Jurkat, Clone E6-1 (cell line): ENCODE data around the gene CFAP97.
"Not testable (repeated sequence)": the region's sequence is repeated elsewhere in the genome, so short reads cannot be mapped to it uniquely, and the experiment has no call there.

ENCODE experiments used
- DNase-seq: peaks from one replicate; pipeline ENCODE4 v3.0.0-alpha.2; 2011; ENCODE audit warnings: low read depth, low spot score
- H3K4me3 ChIP-seq: 2 replicates; pipeline ENCODE4 v1.5.1; 2011; ENCODE audit warnings: mild to moderate bottlenecking, low read length, control low read depth, moderate library complexity

CFAP97 gene

DNA sequence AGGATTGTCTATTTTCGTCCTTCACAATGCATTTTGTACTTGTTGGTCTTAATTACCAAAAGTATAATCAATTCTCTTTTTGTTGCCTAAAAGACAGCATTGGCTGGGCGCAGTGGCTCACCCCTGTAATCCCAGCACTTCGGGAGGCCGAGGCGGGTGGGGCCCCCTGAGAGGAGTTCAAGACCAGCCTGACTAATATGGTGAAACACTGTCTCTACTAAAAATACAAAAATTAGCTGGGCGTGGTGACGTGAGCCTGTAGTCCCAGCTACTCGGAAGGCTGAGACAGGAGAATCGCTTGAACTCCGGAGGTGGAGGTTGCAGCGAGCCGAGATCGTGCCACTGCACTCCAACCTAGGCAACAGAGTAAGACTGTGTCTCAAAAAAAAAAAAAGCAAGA, 1.3 kb upstream of the CFAP97 start:
- DNase-seq, H3K4me3 ChIP-seq: not testable (repeated sequence)

DNA sequence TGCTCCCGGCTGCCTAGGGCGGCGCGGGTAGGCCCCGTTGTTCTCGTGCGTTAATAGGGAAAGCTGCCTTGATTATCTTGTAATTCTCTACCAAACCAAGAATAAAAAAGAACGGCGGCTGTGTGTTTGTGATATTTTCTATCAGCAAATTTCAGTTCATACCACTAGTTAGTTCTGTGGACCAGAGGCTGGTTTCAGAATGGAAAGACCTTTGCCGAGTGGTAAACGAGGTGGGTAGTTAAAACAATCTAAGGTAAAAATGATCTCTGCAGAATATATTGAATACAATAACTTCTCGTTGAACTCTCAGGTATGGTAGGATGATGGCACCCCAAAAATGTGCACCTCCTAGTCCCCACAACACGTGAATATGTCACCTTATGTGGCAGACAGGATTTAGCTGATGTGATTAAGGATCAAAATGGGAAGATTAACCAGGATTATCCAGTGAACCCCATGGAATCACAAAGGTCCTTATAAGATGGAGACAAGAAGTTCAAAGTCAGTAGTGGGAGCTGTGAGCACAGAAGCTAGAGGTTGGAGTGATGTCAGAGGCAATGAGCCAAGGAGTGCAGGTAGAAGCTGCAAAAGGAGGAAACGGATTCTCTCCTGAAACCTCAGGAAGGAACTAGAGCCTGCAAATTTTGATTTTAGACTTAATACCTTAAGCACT, 574 bp upstream of the CFAP97 start:
- peak; percentile 28 for DNase-seq
- peak overlapping the region; percentile 80 for H3K4me3 ChIP-seq

DNA sequence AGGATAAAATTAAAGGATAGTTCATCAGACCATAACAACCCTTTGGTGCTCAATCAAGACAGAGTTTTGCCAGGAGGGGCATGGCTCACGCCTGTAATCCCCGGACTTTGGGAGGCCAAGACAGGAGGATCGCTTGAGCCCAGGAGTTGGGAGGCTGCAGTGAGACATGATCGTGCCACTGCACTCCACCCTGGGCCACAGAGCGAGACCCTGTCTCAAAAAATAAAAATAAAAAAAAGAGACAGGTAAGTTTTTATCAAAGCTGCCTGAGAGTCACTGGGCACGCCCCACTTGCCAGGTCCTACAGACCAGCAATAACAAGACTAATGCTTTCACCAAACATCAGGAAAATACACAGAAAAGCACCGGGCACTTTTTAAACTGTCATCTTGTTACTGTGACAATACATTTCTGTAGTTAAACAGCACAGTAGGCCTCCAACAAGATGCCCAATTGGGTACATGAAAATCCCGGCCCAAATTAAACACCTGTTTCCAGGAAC, 765 bp downstream of the CFAP97 start:
- peak overlapping the region; percentile 80 for H3K4me3 ChIP-seq
- DNase-seq, result no peak

DNA sequence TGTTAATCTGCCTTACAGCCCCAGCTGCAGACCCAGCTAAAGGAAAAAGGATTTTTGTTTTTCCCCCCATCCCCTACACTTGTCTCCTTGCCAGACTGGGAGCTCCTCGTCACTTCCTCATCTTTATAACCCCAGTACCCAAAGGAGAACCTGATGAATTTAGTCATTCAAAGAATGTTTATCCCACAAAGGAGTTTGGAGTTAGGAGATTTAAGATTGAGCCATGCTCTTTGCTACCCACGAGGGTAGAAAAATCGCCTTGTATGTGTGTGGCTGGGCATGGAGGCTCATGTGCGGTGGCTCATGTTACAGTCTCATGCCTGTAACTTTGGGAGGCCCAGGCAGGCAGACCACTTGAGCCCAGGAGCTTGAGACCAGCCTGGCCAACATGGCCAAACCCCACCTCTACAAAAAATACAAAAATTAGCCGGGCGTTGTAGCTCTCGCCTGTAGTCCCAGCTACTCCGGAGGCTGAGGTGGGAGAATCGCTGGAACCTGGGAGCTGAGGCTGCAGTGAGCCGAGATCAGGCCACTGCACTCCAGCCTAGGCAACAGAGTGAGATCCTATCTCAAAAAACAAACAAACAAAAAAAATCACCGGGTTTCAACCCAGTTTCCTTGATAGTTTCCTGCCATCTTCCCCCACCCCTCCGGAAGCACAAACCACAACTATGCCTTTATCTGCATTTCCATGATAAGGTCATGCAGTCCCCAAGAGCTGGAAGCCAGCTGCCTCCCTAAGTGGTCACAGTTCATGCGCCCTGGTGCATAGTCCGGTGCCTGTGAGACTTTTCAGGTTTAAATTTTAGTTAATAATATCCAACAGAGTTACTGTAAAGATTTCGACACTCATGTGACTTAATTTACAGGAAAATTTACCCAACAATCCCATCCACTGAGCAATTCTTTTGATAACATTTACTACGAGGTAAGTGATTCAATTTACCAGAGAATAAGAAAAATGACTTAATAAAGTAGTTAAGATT, 1.5 kb downstream of the CFAP97 start:
- no peak for DNase-seq
- H3K4me3 ChIP-seq, result peak overlapping the region; percentile 80

DNA sequence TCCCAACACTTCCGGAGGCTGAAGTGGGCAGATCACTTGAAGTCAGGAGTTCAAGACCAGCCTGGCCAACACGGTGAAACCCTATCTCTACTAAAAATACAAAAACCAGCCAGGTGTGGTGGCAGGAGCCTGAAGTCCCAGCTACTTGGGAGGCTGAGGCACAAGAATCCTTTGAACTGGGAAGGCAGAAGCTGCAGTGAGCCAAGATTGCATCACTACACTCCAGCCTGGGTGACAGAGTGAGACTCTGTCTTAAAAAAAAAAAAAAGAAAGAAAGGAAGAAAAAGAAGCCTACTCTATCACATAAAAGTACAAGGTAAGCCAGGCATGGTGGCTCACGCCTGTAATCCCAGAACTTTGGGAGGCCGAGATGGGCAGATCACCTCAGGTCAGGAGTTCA, 5.6 kb downstream of the CFAP97 start:
- not testable (repeated sequence) for H3K4me3 ChIP-seq, DNase-seq

DNA sequence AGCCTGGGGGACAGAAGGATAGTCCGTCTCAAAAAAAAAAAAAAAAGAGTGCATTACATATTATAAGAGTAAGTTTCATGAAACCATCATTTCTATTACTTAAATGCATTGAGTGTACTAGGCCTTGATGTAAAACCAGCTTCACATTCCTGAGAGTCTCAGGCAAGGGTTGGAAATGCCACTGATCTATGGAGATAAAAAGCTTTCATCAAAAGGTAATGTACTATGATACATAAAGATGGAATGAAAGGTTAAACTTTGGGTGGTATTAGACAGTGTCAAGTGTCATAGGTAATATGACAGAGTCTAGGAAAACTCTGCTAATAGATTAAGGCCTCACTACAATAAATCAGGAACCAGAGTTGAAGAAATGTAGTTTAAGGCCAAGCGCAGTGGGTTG, 7.4 kb downstream of the CFAP97 start:
- H3K4me3 ChIP-seq, result no peak overlapping the region
- DNase-seq, result no peak

DNA sequence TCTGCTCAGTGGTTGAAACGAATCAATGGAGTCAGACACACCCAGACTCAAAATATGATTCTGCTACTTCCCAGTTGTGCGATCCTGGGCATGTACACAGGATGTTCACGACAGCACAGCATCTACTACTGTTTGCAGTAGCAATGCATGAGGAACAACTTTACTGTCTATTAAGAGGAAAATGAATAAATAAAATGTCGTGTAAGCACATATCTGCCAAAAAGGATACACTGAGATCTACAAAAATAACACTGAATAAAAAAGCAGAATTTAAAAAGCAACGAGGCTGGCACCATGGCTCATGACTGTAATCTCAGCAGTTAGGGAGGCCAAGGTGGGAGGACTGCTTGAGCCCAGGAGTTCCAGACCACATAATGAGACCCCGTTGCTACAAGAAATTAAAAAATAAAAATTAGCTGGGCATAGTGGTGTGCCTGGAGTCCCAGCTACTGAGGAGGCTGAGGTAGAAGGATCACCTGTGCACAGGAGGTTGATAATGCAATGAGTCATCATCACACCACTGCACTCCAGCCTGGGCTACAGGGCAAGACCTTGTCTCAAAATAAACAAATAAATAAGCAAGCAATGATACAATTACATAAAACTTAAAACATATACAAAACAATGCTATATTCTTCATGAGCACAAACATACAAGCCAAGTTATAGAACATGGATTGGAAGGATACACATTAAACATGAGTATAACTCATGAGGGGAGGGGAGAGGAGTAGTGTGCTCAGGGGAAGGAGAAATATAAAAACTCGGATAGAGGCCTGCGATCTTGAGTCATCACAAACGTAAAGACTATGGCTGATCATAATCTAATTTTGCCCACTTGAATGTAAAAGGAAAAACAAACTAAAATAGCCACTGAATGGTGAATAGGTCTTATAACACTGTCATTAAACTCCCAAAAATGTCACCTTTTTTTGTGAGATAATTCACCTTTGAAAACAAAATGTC, 8.6 kb downstream of the CFAP97 start:
- no peak for DNase-seq
- no peak overlapping the region for H3K4me3 ChIP-seq

DNA sequence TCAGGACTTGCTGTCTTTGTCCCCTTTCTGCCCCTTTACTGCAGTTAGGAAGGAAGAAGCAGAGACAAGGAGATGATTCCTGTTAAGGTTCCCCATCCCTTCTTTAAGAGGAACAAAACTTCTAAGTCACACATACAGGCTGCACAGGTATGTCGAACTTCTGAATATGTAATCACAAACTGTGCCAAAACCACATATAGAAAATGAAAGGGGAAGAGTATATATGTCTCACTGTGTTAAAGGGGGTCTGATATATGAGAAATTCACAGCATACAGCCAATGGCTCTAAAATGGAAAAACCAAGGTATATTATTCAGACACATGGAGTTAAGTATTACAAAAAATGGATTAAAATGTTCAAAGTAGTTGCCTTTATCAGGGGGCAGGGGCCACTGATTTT, 11.7 kb downstream of the CFAP97 start:
- DNase-seq, result no peak
- no peak overlapping the region for H3K4me3 ChIP-seq

DNA sequence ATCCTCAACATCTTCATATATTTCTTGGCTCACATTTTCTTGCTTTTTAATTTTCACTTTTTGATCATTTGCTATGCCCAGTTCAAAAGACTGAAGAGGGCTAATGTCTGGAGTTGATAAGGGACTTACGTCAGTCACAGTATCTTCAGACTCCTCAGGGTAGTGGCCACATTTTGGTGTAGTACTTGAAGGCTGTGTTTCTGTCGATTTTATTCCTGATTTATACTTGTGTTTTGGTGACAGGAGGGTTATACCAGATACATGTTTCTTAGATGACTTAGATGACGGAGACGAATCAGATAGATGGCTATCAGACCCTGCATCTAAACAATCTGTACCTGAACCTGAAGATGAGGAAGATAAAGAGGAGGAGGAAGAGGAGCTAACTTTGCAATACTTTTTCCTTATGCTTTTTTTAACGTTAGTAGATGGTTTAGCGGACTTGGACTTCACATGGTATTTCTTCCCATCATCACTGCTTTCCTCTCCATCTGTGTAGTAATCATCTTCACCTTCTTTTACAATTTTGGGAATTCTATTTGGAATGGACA, 13.4 kb downstream of the CFAP97 start:
- H3K4me3 ChIP-seq, result no peak overlapping the region
- no peak for DNase-seq

DNA sequence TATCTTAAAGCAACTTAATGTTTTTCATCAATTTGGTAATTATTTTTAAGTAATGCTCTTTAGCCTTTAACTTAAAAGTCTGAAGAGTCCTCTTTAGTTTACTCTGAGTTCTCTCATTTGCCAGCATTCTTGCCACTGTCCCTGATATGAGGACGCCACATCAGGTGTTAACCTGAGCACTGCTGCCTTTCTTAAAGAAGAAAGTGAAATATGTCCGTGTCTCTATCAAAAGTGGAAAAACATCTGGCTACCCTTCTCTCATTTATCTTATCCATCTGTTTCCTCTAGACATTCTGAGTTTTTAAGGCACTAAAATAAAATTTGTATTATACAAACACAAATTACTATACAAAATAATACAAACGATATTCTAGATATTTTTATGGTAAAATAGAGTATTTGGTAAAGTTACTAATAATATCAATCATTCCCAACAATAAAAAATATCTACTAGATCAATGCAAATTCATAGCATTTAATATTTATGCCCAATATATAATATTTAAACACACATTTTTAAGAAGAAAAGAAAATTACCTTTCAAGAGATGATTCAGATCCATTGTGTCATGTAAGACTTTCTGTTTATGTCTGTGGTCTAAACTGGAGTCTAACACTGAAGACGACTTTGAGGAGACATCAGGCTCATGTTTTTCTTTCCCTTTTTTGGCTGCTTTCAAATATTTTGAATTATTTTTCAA, 14.0 kb downstream of the CFAP97 start:
- H3K4me3 ChIP-seq, result no peak overlapping the region
- DNase-seq, result no peak

DNA sequence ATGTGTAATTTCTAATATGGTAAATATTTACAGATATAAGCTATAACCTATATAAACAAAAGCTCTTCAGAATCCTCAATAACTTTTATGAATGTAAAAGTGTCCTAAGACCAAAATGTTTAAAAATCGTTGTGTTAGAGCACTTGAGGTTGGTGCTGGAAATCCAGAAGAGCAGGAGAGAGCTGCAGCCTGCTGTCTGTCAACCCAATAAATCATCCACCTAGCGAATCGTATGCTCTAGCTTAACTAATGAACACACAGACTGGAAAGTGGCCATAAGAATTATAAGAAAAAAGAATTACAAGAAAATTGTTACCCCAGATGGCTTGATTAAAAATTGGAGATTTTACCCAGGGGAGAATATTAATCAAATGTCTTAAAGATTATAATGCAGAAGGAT, 17.0 kb downstream of the CFAP97 start:
- no peak overlapping the region for H3K4me3 ChIP-seq
- no peak for DNase-seq

DNA sequence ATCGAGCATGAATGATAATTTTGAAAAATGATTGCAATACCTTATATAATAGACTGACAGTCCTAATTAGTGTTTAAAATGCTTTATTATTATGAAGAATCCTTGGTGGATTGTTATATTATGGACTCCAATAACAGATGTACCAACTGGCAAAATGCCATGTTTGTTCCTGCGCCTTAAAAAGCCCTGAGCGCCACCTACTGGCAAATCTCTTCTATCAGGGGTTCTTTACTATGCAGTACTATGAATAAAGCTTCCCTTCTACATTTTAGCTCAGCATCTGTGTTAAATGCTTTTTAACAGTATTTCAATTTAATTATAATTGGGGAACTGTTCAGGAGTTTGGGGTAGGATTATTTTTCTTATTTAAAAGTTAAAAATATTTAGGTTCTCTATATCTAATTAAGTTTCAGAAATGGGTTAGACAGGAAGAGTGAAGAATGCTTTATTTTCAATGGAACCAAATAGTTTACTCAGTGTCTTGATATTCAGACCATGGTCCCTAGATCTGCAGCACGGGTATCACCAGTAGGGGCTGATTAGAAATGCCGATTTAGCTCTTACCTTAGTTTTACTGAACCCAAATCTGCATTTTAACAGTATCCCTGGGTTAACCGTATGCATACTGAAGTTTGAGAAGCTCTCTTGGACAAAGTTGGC, 20.0 kb downstream of the CFAP97 start:
- peak; percentile 89 for DNase-seq
- no peak overlapping the region for H3K4me3 ChIP-seq

DNA sequence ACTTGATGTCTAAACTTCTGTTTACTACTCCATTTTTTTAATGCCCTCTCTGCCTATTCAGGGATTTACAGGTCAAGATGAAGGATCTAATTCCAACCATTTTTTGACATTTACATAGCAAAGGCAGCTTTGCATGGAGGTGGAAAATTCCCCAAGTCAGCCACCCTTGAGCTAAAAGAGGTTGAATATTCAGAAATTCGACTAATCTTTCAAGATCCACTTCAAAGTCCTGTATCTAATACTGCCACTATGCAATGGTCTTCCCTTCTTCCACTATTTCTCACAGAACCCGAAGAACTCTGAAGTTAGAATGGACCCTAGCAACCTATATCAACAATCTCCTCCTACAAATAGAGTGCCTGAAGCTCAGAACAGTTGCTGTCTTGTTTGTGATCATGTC, 21.6 kb downstream of the CFAP97 start:
- DNase-seq, result no peak

DNA sequence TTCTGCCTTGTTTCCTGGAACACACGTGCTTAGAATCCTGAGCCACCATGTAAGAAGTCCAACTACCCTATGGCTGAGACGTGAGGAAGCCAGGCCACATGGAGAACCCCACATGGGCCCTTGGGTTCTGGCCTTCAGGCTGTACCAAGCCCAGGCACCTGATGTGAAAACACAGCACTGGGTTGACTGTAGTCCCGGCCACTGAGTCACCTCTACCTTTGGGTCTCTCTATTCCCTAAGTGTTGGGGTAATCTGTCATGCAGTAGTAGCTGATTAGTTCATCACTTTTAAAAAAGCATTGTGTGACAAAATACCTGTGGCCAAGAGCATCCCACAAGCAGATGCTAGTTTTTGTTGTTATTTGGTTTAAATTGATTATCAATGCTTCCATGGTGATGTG, 24.3 kb downstream of the CFAP97 start:
- no peak for DNase-seq

More for the DNA sequence above, 21.6 kb downstream of the CFAP97 start:
- no peak overlapping the region for H3K4me3 ChIP-seq

DNA sequence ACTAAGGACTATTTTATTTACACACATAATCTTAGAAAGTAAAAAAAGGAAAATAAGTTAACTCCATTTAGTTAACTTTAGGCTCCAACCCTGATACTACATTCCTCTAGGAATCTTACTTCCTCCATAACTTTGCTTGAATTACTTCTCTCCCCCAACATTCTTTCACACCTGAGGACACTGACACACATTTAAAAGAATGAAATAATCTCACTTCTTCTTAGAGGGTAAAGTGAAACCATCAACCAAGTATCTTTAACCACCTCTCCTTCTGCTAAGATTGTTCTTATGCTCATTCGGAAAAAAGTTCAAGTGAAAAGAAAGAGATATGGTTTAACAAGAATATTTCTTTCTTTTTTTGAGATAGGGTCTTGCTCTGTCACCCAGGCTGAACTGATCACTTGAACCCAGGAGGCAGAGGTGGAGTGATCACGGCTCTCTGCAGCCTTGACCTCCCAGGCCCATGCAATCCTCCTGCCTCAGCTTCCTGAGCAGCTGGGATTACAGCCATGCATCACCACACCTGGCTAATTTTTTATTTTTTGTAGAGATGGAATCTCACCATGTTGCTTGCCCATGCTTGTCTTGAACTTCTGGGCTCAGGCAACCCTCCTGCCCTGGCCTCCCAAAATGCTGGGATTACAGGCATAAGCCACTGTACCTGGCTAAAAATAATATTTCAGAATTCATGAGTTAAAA, 32.3 kb downstream of the CFAP97 start:
- H3K4me3 ChIP-seq, result no peak overlapping the region
- DNase-seq, result no peak

More for the DNA sequence above, 24.3 kb downstream of the CFAP97 start:
- H3K4me3 ChIP-seq, result no peak overlapping the region

DNA sequence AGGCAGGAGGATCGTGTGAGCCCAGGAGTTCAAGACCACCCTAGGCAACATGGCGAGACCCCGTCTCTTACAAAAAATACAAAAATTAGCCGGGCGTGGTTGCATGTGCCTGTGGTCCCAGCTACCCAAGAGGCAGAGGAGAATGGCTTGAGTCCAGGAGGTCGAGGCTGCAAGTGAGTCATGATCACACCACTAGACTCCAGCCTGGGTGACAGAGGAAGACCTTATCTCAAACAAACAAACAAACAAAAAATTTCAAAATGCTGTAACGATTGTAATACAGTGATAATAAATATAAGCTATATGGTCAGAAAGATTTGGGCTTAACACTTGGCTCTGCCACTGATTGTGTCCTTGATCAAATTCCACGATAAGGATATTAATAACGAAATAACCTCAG, 36.6 kb downstream of the CFAP97 start:
- DNase-seq, result no peak
- no peak overlapping the region for H3K4me3 ChIP-seq

DNA sequence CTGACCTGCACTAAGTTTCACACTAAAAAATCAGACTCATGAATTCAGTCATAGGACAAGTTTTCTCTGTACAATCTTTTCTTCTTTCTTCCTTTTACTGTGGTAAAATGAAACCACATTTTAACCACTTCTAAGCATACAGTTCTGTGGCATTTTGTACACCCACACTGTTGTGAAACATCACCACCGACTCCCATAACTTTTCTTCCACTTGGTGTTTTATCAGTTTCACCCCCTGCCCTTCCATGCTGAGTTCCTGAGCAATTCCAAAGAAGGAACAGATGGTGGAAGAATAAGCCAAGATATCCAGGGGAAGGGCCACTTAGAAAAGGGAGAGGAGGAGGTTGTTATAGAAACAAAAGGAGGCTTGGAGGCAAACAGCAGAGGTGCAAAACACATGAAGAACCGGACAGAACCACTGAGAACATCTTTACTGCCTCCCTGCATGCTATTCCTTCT, 38.2 kb downstream of the CFAP97 start:
- DNase-seq, result peak; percentile 89
- no peak overlapping the region for H3K4me3 ChIP-seq
